ENCODE measurements around the gene TMEM161A. TPM values are rescaled to one million over a fixed set of nuclear protein-coding genes. Genes with fewer than 3 reads are reported as not detected.
"Not testable (repeated sequence)": the region's sequence is repeated elsewhere in the genome, so short reads cannot be mapped to it uniquely, and the experiment has no call there.

TMEM161A gene
- total RNA-seq, 1 donor from 2014 or later: 31.7 TPM

DNA sequence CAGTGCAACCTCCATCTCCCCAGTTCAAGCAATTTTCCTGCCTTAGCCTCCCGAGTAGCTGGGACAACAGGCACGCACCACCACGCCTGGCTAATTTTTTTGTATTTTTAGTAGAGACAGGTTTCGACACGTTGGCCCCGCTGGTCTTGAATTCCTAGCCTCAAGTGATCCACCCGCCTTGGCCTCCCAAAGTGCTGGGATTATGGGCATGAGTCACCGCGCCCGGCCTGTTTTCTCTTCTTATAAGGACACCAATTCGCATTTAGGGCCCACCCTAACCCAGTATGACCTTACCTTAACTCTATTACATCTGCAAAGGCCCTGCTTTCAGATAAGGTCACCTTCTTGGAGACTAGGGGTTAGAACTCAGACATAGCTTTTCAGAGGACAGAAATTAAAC is 35.1 kb downstream of the TMEM161A start:
- Histone ChIP-seq H3K27me3 (no peaks in the 10 kb centered on the region), H3K27ac (no peak overlapping the region), H3K36me3 (no peaks in the 10 kb centered on the region), H3K9me3 (no peaks in the 10 kb centered on the region), H3K4me1 (peaks cover 35% of the 10 kb centered on the region), H3K4me3 (no peak overlapping the region)
- intact Hi-C loops (cut with DNase I): no loop called here
- no peak for TF ChIP-seq POLR2AphosphoS5 (IDR thresholded peaks at IDR 0.05; ENCODE audit: insufficient read depth in 1 of 2, low read depth in 1 of 2)
- TF ChIP-seq, protein P1, sequence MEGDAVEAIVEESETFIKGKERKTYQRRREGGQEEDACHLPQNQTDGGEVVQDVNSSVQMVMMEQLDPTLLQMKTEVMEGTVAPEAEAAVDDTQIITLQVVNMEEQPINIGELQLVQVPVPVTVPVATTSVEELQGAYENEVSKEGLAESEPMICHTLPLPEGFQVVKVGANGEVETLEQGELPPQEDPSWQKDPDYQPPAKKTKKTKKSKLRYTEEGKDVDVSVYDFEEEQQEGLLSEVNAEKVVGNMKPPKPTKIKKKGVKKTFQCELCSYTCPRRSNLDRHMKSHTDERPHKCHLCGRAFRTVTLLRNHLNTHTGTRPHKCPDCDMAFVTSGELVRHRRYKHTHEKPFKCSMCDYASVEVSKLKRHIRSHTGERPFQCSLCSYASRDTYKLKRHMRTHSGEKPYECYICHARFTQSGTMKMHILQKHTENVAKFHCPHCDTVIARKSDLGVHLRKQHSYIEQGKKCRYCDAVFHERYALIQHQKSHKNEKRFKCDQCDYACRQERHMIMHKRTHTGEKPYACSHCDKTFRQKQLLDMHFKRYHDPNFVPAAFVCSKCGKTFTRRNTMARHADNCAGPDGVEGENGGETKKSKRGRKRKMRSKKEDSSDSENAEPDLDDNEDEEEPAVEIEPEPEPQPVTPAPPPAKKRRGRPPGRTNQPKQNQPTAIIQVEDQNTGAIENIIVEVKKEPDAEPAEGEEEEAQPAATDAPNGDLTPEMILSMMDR (IDR thresholded peaks at IDR 0.05): no peak
- no peak for TF ChIP-seq POLR2A (IDR thresholded peaks at IDR 0.05)
- DNase-seq (ENCODE audit: extremely low spot score in 2 of 2): no peak

DNA sequence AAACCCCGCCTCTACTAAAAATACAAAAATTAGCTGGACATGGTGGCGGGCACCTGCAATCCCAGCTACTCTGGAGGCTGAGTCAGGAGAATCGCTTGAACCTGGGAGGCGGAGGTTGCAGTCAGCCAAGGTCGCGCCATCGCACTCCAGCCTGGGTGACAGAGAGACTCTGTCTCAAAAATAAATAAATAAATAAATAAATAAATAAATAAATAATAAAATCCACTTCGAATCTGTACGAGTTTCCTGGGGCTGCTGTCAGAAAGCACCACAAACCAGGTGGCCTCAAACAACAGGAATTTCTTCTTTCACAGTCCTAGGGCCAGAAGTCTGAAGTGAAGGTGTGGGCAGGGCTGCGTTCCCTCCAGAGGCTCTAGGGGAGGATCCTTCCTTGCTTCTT is 35.7 kb downstream of the TMEM161A start:
- not testable (repeated sequence) for H3K27ac ChIP-seq

DNA sequence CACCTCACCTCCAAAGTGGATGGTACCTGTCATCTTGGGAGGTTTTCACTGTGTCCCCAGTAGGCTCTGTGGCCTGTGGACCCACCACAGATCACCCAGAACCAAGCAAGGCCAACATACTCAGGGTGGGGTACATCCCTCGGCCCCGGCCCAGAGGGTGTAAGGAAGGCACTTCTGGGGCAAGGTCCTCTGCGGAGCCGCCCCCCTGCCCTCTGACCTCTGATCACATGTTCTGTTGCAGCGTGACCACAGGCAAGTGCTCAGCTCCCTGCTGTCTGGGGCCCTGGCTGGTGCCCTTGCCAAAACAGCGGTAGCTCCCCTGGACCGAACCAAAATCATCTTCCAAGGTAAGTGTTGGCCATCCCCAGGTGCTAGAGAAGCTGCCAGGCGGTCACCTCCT is 36.7 kb downstream of the TMEM161A start:
- Histone ChIP-seq H3K27ac (no peak overlapping the region), H3K27me3 (no peaks in the 10 kb centered on the region), H3K4me3 (no peak overlapping the region), H3K4me1 (peaks cover 22% of the 10 kb centered on the region), H3K36me3 (no peaks in the 10 kb centered on the region), H3K9me3 (no peaks in the 10 kb centered on the region)
- TF ChIP-seq, protein P1 (IDR thresholded peaks at IDR 0.05): no peak
- no peak for TF ChIP-seq POLR2A (IDR thresholded peaks at IDR 0.05)
- no peak for TF ChIP-seq POLR2AphosphoS5 (IDR thresholded peaks at IDR 0.05; ENCODE audit: insufficient read depth in 1 of 2, low read depth in 1 of 2)
- DNase-seq (ENCODE audit: extremely low spot score in 2 of 2): no peak
- intact Hi-C loops (cut with DNase I): no loop called here

More for the DNA sequence above, 35.7 kb downstream of the TMEM161A start:
- intact Hi-C loops (cut with DNase I); H3K4me3 ChIP-seq; H3K36me3 ChIP-seq; H3K27me3 ChIP-seq; DNase-seq (ENCODE audit: extremely low spot score in 2 of 2); H3K9me3 ChIP-seq: not testable (repeated sequence)
- H3K4me1 ChIP-seq: peaks cover 29% of the 10 kb centered on the region

DNA sequence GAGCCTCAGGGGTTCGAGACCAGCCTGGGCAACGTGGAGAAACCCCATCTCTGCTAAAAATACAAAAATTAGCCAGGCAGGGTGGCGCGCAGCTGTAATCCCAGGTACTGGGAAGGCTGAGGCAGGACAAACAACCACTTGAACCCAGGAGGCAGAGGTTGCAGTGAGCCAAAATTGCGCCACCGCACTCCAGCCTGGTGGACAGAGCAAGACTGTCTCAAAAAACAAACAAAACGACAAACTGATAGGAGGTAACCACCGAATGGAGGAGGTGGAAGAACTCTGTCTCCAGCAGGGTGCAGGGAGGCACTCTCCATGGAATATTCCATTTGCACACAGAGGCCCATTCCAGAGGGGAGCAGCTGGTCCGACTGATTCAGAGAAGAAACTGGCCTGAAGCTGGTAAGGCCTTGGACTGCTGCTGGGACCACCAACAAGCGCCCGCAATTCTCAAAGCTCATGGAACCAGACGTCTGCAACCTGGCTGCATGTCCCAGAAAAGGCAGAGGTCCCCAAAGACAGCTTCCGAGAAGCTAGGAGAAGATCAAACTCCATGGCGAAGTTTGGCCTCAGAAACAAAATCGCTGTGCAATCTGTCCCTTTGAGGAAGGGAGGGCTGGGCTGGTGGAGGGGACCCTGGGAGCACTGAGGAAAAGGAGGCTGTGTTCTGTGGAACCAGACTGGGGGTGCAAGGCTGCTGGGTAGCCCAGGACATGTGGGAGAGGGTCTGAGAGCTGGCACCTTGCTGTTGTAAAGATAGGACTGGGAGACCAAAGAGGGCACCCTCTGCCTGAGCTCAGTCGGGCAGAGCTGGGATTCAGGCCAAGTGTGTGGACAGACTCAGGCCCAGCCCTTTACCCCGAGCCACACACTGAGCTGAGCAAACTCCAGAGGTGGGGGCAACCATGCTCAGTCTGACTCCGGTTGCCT is 39.3 kb downstream of the TMEM161A start:
- Histone ChIP-seq H3K27me3 (no peaks in the 10 kb centered on the region), H3K27ac (no peak overlapping the region), H3K4me1 (peaks cover under 1% of the 10 kb centered on the region), H3K36me3 (no peaks in the 10 kb centered on the region), H3K4me3 (no peak overlapping the region), H3K9me3 (no peaks in the 10 kb centered on the region)
- intact Hi-C loops (cut with DNase I): no loop called here
- no peak for TF ChIP-seq POLR2AphosphoS5 (IDR thresholded peaks at IDR 0.05; ENCODE audit: insufficient read depth in 1 of 2, low read depth in 1 of 2)
- TF ChIP-seq, protein P1 (IDR thresholded peaks at IDR 0.05): no peak
- no peak for TF ChIP-seq POLR2A (IDR thresholded peaks at IDR 0.05)
- no peak for DNase-seq (ENCODE audit: extremely low spot score in 2 of 2)

DNA sequence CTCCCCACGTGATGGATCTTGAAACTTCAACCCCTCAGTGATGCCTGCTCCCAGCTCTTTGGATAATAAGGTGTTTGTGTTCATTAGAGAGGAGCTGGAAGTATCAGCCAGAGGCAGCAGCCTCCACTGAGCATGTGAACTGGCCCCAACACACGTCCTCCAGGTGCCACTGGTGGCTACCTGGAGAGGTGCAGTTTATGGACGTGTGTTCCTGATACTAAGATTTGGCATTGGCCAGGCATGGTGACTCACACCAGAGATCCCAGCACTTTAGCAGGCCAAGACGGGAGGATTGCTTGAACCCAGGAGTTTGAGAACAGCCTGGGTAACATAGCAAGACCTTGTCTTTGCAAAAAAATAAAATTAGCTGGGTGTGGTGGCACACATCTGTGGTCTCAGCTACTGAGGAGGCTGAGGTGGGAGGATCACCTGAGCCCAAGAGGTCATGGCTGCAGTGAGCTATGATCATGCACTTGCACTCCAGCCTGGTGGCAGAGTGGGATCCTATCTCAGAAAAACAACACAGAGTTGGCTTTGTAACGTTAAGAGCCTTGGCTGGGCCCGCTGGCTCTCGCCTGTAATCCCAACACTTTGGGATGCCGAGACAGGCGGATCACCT is 40.1 kb downstream of the TMEM161A start:
- H3K4me1 ChIP-seq: no peaks in the 10 kb centered on the region
- no peak for DNase-seq (ENCODE audit: extremely low spot score in 2 of 2)
- intact Hi-C loops (cut with DNase I): no loop called here
- TF ChIP-seq POLR2AphosphoS5 (IDR thresholded peaks at IDR 0.05; ENCODE audit: insufficient read depth in 1 of 2, low read depth in 1 of 2) (no peak), POLR2A (IDR thresholded peaks at IDR 0.05) (no peak)
- TF ChIP-seq, protein P1 (IDR thresholded peaks at IDR 0.05): no peak
- no peak overlapping the region for H3K4me3 ChIP-seq
- H3K27ac ChIP-seq: no peak overlapping the region
- no peaks in the 10 kb centered on the region for H3K36me3 ChIP-seq
- H3K9me3 ChIP-seq: no peaks in the 10 kb centered on the region
- no peaks in the 10 kb centered on the region for H3K27me3 ChIP-seq
